ENCODE measurements around the gene TFPI.

DNA sequence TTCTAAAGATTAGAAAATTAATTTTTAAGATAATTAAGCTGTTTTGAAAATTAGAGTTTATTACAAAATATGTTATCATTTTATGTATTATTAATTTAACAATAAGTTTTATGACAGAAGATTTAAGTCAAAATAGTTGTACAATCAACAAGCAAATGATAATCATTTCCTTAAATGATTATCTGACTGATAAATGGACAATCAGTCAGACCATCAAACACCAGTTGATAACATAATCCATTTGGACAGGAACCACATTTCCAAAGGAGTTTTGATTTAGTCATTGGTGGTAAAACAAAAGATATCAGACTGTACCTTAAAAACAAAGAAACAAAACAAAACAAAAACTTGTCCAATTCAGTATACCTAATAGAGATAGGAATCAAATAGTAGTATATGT, 1.9 kb downstream of the TFPI start:
- TF ChIP-seq POLR2A (IDR thresholded peaks at IDR 0.05; ENCODE audit: low read length) (no peak), GATA1 (IDR thresholded peaks at IDR 0.05; ENCODE audit: low read depth, low read length) (no peak)

Measured in erythroblast (primary cell).